Sigmoid colon (tissue), 7 donors: ENCODE measurements around the gene TMEM129. TPM values are rescaled to one million over a fixed set of nuclear protein-coding genes. Genes with fewer than 3 reads are reported as not detected.

Source experiments
- DNase-seq: peaks from one replicate; pipeline ENCODE4 v3.0.0-alpha.2; 2019
- H3K27ac ChIP-seq, 4 donors: fragments of 200-600 bp; sonication (generic); one replicate each; pipeline ENCODE4 v1.5.1; 2016 to 2019; ENCODE audit warnings: mild to moderate bottlenecking in 1 of 4
- H3K27me3 ChIP-seq, 3 donors: fragments of 200-600 bp; sonication (generic); one replicate each; pipeline ENCODE4 v1.5.1; 2019; ENCODE audit warnings: mild to moderate bottlenecking in 1 of 3
- H3K36me3 ChIP-seq, 4 donors: fragments of 200-600 bp; sonication (generic); one replicate each; pipeline ENCODE4 v1.5.1; 2016 to 2019
- H3K4me1 ChIP-seq, 4 donors: fragments of 200-600 bp; sonication (generic); one replicate each; pipeline ENCODE4 v1.5.1; 2017 to 2019
- H3K4me3 ChIP-seq, 4 donors: fragments of 200-600 bp; sonication (generic); one replicate each; pipeline ENCODE4 v1.5.1; 2017 to 2019; ENCODE audit warnings: mild to moderate bottlenecking in 2 of 4, moderate library complexity in 1 of 4
- H3K9me3 ChIP-seq, 4 donors: fragments of 200-600 bp in 3 of 4; sonication (generic) in 3 of 4; one replicate each; pipeline versions ENCODE4 v1.5.1 to v1.6.1; 2013 to 2019
- CTCF ChIP-seq, 4 experiments: fragments of 450-650 bp in 3 of 4; fragments of 200-600 bp in 1 of 4; IDR thresholded peaks; one replicate each; pipeline ENCODE4 v1.5.1; 2016 to 2019; ENCODE audit warnings: antibody characterized with exemption in 4 of 4, mild to moderate bottlenecking in 3 of 4, moderate library complexity in 2 of 4
- EP300 ChIP-seq, 4 donors: sonication (generic); formaldehyde crosslinking; IDR thresholded peaks; one replicate each; pipeline ENCODE4 v1.6.1; 2017; ENCODE audit warnings: antibody characterized with exemption in 4 of 4
- POLR2A ChIP-seq, 2 donors: fragments of 450-650 bp; IDR thresholded peaks; one replicate each; pipeline ENCODE4 v1.6.1; 2016; ENCODE audit warnings: antibody characterized with exemption in 2 of 2, mild to moderate bottlenecking in 2 of 2, moderate library complexity in 2 of 2
- POLR2AphosphoS5 ChIP-seq, 4 donors: sonication (generic); formaldehyde crosslinking; IDR thresholded peaks; one replicate each; pipeline ENCODE4 v1.6.1; 2017; ENCODE audit warnings: antibody characterized with exemption in 4 of 4
- WGBS, 2 donors: extraction: QIAGEN DNeasy Blood & Tissue Kit; methylation state at CpG; one replicate each; pipeline ENCODE4 v1.1.7; 2013; 5-methylcytosine and 5-hydroxymethylcytosine counted together
- intact Hi-C: fragments of 100-400 bp; cut with DNase I; formaldehyde crosslinking; loops from one replicate; pipeline ENCODE4 v1.15.1; 2023
- polyA plus RNA-seq, 3 donors: library from polyadenylated mRNA; stranded (reverse); fragments of 200-250 nt; gene quantifications; one replicate each; pipeline ENCODE4 v1.2.3, GENCODE V29; 2013
- total RNA-seq, 4 donors: library from RNA; depleted of rRNA; stranded (reverse); fragments of >200 nt; gene quantifications; one replicate each; pipeline ENCODE4 v1.1.0, GENCODE V29; 2016
- donor health status: healthy with polysubstance abuse.
- donor health status: Bipolar disorder and iron deficiency.
- donor health status: healthy.

Gene TMEM129
- total and polyA plus RNA-seq, 7 donors, result 16.9 to 51.4 (median 42.4) TPM

GRCh38 chr4:1768367-1769034 lies 47.4 kb upstream of the TMEM129 start:
- intact Hi-C loops, result no loop called here
- WGBS, 2 donors, result 45 to 59% methylated on average over 23 of the region's 23 CpGs
- peaks cover 23 to 69% (median 46%) of the 10 kb centered on the region in 3 donors for H3K27me3 ChIP-seq
- H3K27ac ChIP-seq, result no peak overlapping the region
- H3K9me3 ChIP-seq, result no peaks in the 10 kb centered on the region
- DNase-seq, result no peak
- no peak overlapping the region for H3K4me3 ChIP-seq
- no peaks in the 10 kb centered on the region for H3K36me3 ChIP-seq
- H3K4me1 ChIP-seq, result peaks cover 0 to 19% (median 18%) of the 10 kb centered on the region in 4 donors
- TF ChIP-seq EP300 (IDR thresholded peaks at IDR 0.05), result no peak

DNA sequence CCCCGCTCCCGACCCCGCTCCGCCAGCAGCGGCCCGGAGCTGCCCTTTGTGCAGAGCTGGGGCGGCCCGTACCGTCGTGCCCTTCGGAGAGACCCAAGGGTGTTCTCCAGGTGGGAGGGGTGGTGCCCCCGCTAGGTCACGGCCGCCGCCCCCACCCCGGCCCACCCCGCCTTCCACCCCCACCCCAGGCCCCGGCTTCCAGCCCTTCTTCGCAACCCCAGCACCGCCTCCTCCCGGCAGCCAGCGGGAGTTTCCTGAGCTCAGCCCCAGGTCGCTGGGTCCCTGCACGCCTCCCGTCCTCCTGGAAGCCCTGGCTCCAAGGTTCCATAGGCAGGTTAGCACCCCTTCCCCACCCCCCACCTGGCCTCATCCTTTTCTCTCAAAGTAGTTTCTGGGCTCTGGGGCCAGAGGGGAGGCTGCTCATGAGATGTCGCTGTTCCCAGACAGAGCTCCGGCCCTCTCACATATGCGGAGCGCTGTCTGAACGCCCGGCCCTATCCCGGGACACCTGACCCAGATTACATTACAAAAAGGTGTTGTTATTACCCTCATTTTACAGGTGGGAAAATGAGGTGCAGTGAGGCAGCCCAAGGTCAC lies 46.7 kb upstream of the TMEM129 start:
- Histone ChIP-seq H3K36me3 (no peaks in the 10 kb centered on the region), H3K9me3 (no peaks in the 10 kb centered on the region), H3K4me3 (peak overlapping the region in 3 of 4 donors; percentile 38 to 46 (median 42)), H3K4me1 (peaks cover 3 to 24% (median 21%) of the 10 kb centered on the region in 4 donors), H3K27ac (no peak overlapping the region), H3K27me3 (peaks cover 23 to 69% (median 46%) of the 10 kb centered on the region in 3 donors)
- TF ChIP-seq CTCF (IDR thresholded peaks at IDR 0.05) (no peak), POLR2A (IDR thresholded peaks at IDR 0.05) (no peak), POLR2AphosphoS5 (IDR thresholded peaks at IDR 0.05) (no peak), EP300 (IDR thresholded peaks at IDR 0.05) (no peak)
- intact Hi-C loops, result no loop called here
- WGBS, 2 donors, result 6 to 18% methylated on average over 29 to 32 of the region's 32 CpGs
- no peak for DNase-seq

DNA sequence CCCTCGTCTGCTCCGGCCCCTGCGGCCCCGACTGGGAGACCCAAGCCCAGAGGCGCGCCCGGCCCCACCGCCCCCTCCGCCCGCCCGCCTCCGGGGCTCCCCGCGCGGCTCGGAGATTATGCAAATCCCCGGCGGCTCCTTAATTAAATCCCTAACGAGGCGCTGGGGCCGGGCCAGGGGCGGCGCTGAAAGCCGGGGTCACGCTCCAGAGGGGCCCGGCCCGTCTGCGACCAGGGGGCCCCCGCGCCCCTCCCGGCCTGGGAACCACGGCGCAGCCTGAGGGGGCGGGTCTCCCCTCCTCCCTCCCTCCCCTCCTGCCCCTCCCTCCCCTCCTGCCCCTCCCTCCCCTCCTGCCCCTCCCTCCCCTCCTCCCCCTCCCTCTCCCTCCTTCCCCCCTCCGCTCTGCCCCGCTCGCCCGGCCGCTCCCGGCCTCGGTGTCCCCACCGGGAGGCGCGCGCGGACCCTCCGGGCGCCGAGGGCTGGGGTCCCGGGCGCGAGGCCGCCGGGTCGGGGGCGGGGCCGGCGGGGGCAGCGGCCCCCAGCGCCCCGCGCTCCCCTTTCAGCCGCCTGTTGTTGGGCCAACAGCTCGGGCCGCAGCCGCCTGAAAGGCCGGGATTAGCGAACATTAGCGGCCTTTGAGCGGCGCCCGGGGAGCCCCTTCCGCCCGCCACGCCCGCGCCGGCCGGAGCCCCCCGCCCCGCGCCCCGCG lies 46.1 kb upstream of the TMEM129 start:
- TF ChIP-seq POLR2A (IDR thresholded peaks at IDR 0.05), result no peak
- peaks cover 4 to 24% (median 22%) of the 10 kb centered on the region in 4 donors for H3K4me1 ChIP-seq
- intact Hi-C loops, result no loop called here
- H3K27me3 ChIP-seq, result peaks cover 23 to 67% (median 46%) of the 10 kb centered on the region in 3 donors
- H3K36me3 ChIP-seq, result no peaks in the 10 kb centered on the region
- H3K9me3 ChIP-seq, result no peaks in the 10 kb centered on the region
- no peak for DNase-seq
- H3K27ac ChIP-seq, result no peak overlapping the region
- 1 to 2% methylated on average over 79 to 82 of the region's 84 CpGs for WGBS, 2 donors
- H3K4me3 ChIP-seq, result peak overlapping the region in 3 of 4 donors; percentile 38 to 46 (median 42)

DNA sequence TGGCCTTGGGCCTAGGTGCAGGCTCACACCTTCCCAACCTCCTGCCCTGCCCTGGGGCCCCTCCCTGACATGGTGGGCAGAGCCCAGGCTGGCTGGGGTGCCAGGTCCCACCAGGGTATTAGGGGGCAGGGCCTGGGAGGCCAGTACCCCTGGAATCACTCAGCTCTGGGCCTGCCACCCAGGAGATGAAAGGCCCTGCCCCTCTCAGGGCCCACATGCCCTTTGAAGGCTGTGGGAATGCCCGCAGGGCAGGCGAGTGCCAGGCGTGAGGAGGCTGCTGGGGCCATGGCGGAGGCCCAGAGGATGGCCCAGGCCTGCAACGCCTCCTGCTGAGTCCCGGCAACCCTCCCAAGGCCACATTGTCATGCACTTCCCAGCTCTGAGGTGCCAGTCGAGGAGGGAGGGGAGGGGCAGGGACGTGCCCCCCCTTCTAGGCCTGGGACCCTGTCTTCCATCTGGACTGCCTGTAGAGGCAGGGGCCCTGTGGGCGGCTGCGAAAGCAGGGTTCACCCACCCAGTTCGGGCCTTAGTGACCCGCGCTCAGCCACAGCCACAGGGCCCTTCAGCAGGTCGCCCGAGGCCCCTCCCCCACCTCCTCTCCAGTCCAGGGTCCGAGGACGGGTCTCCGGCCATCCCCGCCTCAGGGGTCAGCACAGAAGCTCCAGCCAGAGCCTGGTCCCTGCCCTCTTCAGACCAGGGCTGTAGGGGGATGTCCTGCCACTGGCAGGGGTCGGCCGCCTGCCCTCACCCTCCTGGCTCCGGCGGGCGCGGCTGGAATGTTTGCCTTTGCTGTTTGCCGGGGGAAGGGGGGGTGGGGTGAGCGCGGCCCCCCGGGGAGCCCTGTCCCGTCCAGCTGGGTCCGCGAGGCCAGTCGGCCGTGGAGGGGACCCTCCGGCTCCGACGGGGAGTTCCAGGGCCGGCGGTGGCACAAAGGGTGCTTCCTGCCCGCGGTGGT lies 45.3 kb upstream of the TMEM129 start:
- no peaks in the 10 kb centered on the region for H3K36me3 ChIP-seq
- H3K4me3 ChIP-seq, result peak overlapping the region in 2 of 4 donors; percentile 42 to 46
- peaks cover 23 to 58% (median 44%) of the 10 kb centered on the region in 3 donors for H3K27me3 ChIP-seq
- no peaks in the 10 kb centered on the region for H3K9me3 ChIP-seq
- H3K27ac ChIP-seq, result no peak overlapping the region
- peaks cover 4 to 24% (median 22%) of the 10 kb centered on the region in 4 donors for H3K4me1 ChIP-seq
- intact Hi-C loops, result no loop called here
- WGBS, 2 donors, result 22 to 50% methylated on average over 41 of the region's 41 CpGs
- TF ChIP-seq POLR2AphosphoS5 (IDR thresholded peaks at IDR 0.05) (no peak), CTCF (IDR thresholded peaks at IDR 0.05) (no peak), POLR2A (IDR thresholded peaks at IDR 0.05) (no peak), EP300 (IDR thresholded peaks at IDR 0.05) (no peak)
- no peak for DNase-seq

DNA sequence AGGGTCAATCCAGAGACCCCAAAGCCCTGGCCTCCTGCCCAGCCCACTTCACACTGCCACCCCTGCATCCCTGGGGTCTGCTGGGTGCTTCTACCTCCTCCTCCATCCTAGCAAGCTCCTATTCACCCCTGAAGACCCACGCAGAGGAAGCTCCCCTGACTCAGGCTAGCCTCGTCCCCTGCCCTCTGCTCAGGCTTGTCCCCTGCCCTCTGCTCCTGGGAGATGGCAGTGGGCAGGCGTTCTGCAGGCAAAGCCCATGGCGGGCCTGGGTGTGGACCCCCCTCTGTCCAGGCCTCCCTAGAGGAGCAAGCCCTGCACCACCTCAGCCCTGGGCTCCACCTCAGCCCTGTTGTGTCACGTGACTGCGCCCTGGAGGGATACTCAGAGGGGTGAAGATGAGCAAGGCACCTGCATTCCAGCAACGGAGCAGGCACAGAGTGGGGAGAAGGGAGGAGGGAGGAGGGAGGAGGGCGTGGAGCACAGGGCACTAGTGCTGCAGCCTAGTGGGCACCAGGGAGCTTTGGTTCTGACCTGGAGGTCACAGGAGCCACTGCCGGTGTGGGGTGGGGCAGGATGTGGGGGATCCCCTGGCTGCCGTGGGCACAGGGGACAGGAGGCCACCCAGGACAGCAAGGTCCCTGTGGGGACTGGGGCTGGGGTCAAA lies 44.4 kb upstream of the TMEM129 start:
- no peak overlapping the region for H3K4me3 ChIP-seq
- WGBS, 2 donors, result 59 to 79% methylated on average over 10 of the region's 10 CpGs
- H3K27me3 ChIP-seq, result peaks cover 23 to 50% (median 36%) of the 10 kb centered on the region in 3 donors
- H3K27ac ChIP-seq, result no peak overlapping the region
- DNase-seq, result no peak
- no peaks in the 10 kb centered on the region for H3K36me3 ChIP-seq
- peaks cover 4 to 24% (median 22%) of the 10 kb centered on the region in 4 donors for H3K4me1 ChIP-seq
- TF ChIP-seq POLR2A (IDR thresholded peaks at IDR 0.05) (no peak), EP300 (IDR thresholded peaks at IDR 0.05) (no peak), POLR2AphosphoS5 (IDR thresholded peaks at IDR 0.05) (no peak), CTCF (IDR thresholded peaks at IDR 0.05) (no peak)
- no peaks in the 10 kb centered on the region for H3K9me3 ChIP-seq
- intact Hi-C loops, result no loop called here
